Stimulated activated CD4-positive, alpha-beta T cell treated with anti-CD3 and anti-CD28 coated beads, TNF-alpha, amount 100 ng/mL, for 4 hours (primary cell): Measurements from ENCODE around the gene KLHDC8B.
"Not testable (repeated sequence)": the region's sequence is repeated elsewhere in the genome, so short reads cannot be mapped to it uniquely, and the experiment has no call there.

Experiments
- DNase-seq, 3 experiments: peaks; one replicate each; pipeline ENCODE4 v3.0.0-alpha.2; 2020; ENCODE audit warnings: low read depth in 3 of 3

Gene KLHDC8B

DNA sequence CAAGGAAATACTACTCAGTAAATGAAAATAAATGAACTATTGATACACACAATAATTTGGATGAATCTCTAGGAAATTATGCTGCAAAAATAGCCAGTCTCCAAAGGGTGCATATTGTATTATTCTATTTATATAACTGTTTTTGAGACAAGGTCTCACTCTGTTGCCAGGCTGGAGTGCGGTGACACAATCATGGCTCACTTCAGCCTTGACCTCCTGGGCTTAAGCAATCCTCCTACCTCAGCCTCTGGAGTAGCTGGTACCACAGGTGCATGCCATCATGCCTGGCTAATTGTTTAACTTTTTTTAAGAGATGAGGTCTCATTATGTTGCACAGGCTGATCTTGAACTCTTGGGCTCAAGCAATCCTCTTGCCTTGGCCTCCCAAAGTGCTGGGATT is 12.5 kb downstream of the KLHDC8B start:
- DNase-seq: no peak

GRCh38 chr3:49191741-49192140 is 20.3 kb downstream of the KLHDC8B start:
- DNase-seq: no peak

GRCh38 chr3:49198161-49198560 is 26.8 kb downstream of the KLHDC8B start:
- DNase-seq: no peak

DNA sequence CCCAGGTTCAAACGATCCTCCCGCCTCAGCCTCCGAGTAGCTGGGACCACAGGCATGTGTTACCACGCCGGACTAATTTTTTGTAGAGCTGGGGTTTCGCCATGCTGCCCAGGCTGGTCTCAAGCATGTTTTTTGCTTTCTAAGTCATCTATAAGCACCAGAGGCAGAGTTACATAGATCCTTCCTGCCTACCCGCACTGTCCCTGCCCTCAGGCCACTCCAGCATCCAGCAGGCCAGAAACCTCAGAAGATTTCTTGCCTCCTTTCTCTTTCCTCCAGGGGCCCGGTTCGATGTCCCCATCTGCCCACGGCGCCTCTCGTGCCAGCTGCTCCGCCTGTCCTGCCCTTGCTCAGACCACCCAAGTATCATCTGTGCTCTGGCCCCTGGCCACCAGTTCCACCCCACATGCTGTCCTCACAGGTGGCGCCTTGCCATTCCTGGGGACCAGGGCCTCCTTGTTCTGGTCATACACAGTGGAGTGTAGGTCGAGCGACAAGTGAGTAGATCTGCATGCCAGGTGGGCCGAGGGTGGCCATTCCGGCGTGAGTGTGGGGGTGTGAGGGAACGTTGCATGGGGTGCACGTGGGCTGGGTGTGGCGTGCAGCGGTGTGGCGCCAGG is 27.3 kb downstream of the KLHDC8B start:
- no peak for DNase-seq

GRCh38 chr3:49199239-49199899 is 28.0 kb downstream of the KLHDC8B start:
- no peak for DNase-seq

DNA sequence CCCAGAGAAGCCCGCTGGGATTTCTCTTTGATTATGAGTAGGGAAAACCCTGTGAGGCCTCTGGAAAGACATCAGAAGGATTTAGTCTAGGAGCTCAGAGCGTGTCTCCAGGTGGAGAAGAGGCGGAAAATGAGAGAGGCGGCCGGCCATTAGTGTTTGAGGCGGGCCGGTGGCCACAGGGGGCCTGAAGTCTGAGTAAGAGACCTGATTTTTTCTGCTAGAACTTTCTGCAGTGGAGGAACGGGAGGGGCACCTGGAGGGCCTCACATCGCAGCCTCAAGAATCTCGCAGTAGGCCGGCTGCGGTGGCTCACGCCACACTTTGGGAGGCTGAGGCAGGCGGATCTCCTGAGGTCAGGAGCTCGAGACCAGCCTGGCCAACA is 28.5 kb downstream of the KLHDC8B start:
- DNase-seq: no peak

GRCh38 chr3:49213541-49213943 is 42.1 kb downstream of the KLHDC8B start:
- no peak for DNase-seq

DNA sequence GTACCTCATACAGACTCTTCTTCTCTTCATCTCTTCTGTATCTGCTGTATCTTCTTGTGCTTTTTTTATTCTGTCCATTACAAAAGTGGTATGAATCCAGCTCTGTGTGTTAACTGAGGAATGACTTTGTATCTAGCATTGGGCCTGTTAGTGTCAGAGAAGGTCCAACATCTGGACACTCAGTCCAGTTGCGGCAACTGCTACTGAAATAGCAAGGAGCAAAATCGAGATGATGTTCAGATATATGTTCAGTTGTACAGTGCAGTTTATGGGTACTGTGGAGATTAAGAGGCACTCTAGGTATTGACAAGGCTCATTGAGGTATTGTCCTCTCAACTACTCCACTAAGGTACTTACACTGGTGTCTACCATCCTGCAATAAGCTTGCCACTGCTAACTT is 42.6 kb downstream of the KLHDC8B start:
- no peak for DNase-seq

GRCh38 chr3:49216687-49217086 is 45.3 kb downstream of the KLHDC8B start:
- DNase-seq: not testable (repeated sequence)

DNA sequence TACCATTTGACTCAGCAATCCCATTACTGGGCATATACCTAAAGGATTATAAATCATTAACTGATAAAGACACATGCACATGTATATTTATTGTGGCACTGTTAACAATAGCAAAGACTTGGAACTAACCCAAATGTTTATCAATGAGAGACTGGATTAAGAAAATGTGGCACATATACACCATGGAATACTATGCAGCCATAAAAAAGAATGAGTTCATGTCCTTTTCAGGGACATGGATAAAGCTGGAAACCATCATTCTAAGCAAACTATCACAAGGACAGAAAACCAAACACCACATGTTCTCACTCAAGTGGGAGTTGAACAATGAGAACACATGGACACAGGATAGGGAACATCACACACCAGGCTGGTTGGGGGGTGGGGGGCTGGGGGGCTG is 45.7 kb downstream of the KLHDC8B start:
- DNase-seq: not testable (repeated sequence)

- DNase-seq: no peak
Measured at GRCh38 chr3:49217688-49218470, 46.5 kb downstream of the KLHDC8B start.

DNA sequence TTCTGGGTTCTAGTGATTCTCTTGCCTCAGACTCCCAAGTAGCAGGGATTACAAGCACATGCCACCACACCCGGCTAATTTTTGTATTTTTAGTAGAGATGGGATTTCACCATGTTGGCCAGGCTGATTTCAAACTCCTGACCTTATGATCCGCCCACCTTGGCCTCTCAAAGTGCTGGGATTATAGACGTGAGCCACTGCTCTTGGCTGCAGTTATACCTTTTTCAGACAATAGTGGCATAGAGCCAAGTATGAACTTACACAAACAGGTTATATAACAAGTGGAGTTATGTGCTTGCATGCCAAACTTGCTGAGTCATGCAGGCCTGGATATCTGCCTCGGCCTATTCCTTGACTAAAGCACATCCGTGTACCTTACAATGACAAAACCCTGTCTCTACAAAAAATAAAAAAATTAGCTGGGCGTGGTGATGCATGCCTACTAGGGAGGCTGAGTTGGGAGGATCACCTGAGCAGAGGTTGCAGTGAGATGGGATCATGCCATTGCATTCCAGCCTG is 47.1 kb downstream of the KLHDC8B start:
- DNase-seq: not testable (repeated sequence)

GRCh38 chr3:49219132-49219531 is 47.7 kb downstream of the KLHDC8B start:
- DNase-seq: no peak

GRCh38 chr3:49220985-49221563 is 49.7 kb downstream of the KLHDC8B start:
- not testable (repeated sequence) for DNase-seq

GRCh38 chr3:49222002-49222401 is 50.6 kb downstream of the KLHDC8B start:
- DNase-seq: no peak
